Mammary epithelial cell (primary cell): ENCODE measurements around the gene GRIN2A.

Experiments
- CTCF ChIP-seq, 2 donors: IDR thresholded peaks in 1 of 2; conservative IDR thresholded peaks in 1 of 2; 2 replicates each; pipeline ENCODE4 v1.5.1; 2011 to 2012; ENCODE audit warnings: inconsistent platforms in 2 of 2, low read length in 2 of 2, mild to moderate bottlenecking in 2 of 2, control low read depth in 1 of 2, low read depth in 1 of 2; ENCODE audit not compliant: insufficient read depth in 1 of 2; ENCODE audit errors: extremely low read depth in 1 of 2
- EZH2 ChIP-seq: IDR thresholded peaks from 2 replicates; pipeline ENCODE4 v1.6.1; 2012; ENCODE audit warnings: low read length, inconsistent platforms, borderline replicate concordance

- TF ChIP-seq CTCF (conservative IDR thresholded peaks at IDR 0.05 in 1 of 2, IDR thresholded peaks at IDR 0.05 in 1 of 2; ENCODE audit: extremely low read depth in 1 of 2, insufficient read depth in 1 of 2, low read depth in 1 of 2, low read length in 2 of 2), result no peak
- TF ChIP-seq EZH2, result no peak
These were observed 16.6 kb downstream of the GRIN2A start for GRCh38 chr16:10165643-10166042.
